ENCODE measurements around the gene F2RL1.
A peak's percentile ranks its signal among the peaks of the same experiment; 100 is the strongest.
"Not testable (repeated sequence)": the region's sequence is repeated elsewhere in the genome, so short reads cannot be mapped to it uniquely, and the experiment has no call there.

The F2RL1 gene

DNA sequence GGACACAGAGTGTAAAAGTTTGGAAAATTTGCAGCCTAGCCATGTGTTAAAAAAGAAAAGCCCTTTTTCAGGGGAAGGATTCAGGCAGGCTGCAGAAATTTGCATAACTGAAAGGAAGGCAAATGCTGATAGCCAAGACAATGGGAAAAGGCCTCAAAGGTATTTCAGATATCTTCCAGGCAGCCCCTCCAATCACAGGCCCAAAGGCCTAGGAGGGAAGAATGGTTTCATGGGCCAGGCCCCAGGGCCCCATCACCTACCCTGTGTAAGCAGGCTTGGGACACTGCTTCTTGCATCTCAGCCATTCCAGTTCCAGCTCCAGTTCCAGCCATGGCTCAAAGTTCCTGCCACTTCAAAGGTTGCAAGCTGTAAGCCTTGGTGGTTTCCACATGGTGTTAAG, 35.8 kb downstream of the F2RL1 start:
- H3K4me3 ChIP-seq: peak overlapping the region in 1 of 10 experiments; percentile 24; a peak in 1 of 20 replicates
- peaks cover 0 to 14% (median 0%) of the 10 kb centered on the region in 11 experiments; a peak in 2 of 22 replicates for H3K36me3 ChIP-seq
- no peak for TF ChIP-seq Cebpa-rat (IDR thresholded peaks at IDR 0.05)
- peak overlapping the region in 9 of 11 experiments; percentile 7 to 86 (median 79); a peak in 15 of 22 replicates for H3K27ac ChIP-seq
- H4K20me1 ChIP-seq: no peaks in the 10 kb centered on the region
- peak overlapping the region in 9 of 11 experiments; percentile 46 to 90 (median 81); a peak in 13 of 22 replicates for H3K4me2 ChIP-seq
- peaks cover 36 to 81% (median 66%) of the 10 kb centered on the region in 10 experiments for H3K4me1 ChIP-seq
- peaks cover 14 to 30% (median 22%) of the 10 kb centered on the region in 11 experiments; a peak in 21 of 22 replicates for H3K9me3 ChIP-seq (replicated peaks in 1 of 11)
- no peaks in the 10 kb centered on the region for H3K27me3 ChIP-seq
- H3K9ac ChIP-seq: no peak overlapping the region

DNA sequence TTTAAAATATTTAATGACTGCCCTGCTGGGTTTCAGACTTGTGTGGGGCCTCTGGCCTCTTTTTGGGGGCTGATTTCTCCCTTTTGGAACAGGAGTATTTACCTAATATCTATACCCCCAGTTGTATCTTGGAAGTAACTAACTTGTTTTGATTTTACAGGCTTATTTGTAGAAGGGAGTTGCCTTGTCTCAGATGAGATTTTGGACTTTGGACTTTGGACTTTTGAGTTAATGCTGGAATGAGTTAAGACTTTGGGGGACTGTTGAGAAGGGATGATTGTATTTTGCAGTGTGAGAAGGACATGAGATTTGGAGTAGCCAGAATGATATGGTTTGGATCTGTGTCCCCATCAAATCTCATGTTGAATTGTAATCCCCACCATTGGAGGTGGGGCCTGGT, 36.7 kb downstream of the F2RL1 start:
- H3K9ac ChIP-seq: peak overlapping the region in 6 of 11 experiments; percentile 28 to 65 (median 56); a peak in 10 of 22 replicates
- H3K36me3 ChIP-seq: peaks cover 0 to 14% (median 0%) of the 10 kb centered on the region in 11 experiments; a peak in 2 of 22 replicates
- H4K20me1 ChIP-seq, H3K27me3 ChIP-seq: not testable (repeated sequence)
- H3K27ac ChIP-seq: peak overlapping the region; percentile 45 to 86 (median 78); a peak in 21 of 22 replicates
- H3K4me1 ChIP-seq: peaks cover 36 to 74% (median 65%) of the 10 kb centered on the region in 10 experiments
- H3K4me2 ChIP-seq: peak overlapping the region; percentile 46 to 90 (median 79)
- peaks cover 14 to 30% (median 22%) of the 10 kb centered on the region in 11 experiments; a peak in 21 of 22 replicates for H3K9me3 ChIP-seq (replicated peaks in 1 of 11)
- H3K4me3 ChIP-seq: peak overlapping the region in 2 of 10 experiments; percentile 22 to 24; a peak in 1 of 20 replicates

DNA sequence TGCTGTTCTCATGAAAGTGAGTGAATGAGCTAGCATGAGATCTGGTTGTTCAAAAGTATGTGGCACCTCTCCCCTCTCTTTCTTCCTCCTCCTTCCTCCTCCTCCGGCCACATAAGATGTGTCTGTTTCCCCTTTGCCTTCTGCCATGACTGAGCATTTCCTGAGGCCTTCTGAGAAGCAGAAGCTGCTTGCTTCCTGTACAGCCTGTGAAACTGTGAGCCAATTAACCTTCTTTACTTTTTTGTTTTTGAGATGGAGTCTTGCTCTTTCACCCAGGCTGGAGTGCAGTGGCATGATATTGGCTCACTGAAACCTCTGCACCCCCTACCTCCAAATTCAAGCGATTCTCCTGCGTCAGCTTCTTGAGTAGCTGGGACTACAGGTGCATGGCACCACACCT, 37.1 kb downstream of the F2RL1 start:
- Histone ChIP-seq H4K20me1 (no peaks in the 10 kb centered on the region), H3K9ac (peak overlapping the region in 7 of 11 experiments; percentile 26 to 65 (median 56); a peak in 14 of 22 replicates), H3K36me3 (peaks cover 0 to 14% (median 0%) of the 10 kb centered on the region in 11 experiments; a peak in 2 of 22 replicates), H3K4me2 (peak overlapping the region; percentile 46 to 90 (median 79)), H3K4me3 (peak overlapping the region in 4 of 10 experiments; percentile 22 to 28 (median 24); a peak in 2 of 20 replicates), H3K27me3 (no peaks in the 10 kb centered on the region), H3K4me1 (peaks cover 36 to 69% (median 61%) of the 10 kb centered on the region in 10 experiments), H3K27ac (peak overlapping the region; percentile 45 to 86 (median 78); a peak in 21 of 22 replicates), H3K9me3 (replicated peaks in 1 of 11) (peaks cover 14 to 30% (median 22%) of the 10 kb centered on the region in 11 experiments; a peak in 21 of 22 replicates)
- TF ChIP-seq Cebpa-rat (IDR thresholded peaks at IDR 0.05): no peak

DNA sequence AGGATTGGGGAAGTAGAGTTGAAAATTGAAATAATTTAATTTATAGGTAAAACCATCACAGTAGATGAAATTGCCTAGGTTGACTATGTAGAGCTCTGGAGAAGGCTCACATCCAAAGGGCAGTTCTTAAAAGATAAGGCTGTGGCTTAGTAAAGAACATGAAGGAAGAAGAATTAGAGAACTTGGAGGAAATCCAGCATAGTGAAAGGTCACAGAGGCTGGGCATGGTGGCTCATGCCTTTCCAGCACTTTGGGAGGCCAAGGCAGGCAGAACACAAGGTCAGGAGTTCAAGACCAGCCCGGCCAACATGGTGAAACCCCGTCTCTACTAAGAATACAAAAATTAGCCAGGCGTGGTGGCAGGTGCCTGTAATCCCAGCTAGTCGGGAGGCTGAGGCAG, 38.0 kb downstream of the F2RL1 start:
- Histone ChIP-seq H3K4me2 (peak overlapping the region; percentile 46 to 90 (median 79); a peak in 20 of 22 replicates), H3K9ac (peak overlapping the region in 3 of 11 experiments; percentile 56 to 64 (median 57); a peak in 2 of 22 replicates), H3K27ac (peak overlapping the region in 10 of 11 experiments; percentile 63 to 86 (median 78); a peak in 19 of 22 replicates), H3K36me3 (peaks cover 0 to 14% (median 0%) of the 10 kb centered on the region in 11 experiments; a peak in 2 of 22 replicates), H3K9me3 (replicated peaks in 1 of 11) (peaks cover 14 to 30% (median 22%) of the 10 kb centered on the region in 11 experiments; a peak in 21 of 22 replicates), H3K4me1 (peaks cover 27 to 61% (median 52%) of the 10 kb centered on the region in 10 experiments)
- not testable (repeated sequence) for H3K4me3 ChIP-seq, H4K20me1 ChIP-seq, H3K27me3 ChIP-seq

DNA sequence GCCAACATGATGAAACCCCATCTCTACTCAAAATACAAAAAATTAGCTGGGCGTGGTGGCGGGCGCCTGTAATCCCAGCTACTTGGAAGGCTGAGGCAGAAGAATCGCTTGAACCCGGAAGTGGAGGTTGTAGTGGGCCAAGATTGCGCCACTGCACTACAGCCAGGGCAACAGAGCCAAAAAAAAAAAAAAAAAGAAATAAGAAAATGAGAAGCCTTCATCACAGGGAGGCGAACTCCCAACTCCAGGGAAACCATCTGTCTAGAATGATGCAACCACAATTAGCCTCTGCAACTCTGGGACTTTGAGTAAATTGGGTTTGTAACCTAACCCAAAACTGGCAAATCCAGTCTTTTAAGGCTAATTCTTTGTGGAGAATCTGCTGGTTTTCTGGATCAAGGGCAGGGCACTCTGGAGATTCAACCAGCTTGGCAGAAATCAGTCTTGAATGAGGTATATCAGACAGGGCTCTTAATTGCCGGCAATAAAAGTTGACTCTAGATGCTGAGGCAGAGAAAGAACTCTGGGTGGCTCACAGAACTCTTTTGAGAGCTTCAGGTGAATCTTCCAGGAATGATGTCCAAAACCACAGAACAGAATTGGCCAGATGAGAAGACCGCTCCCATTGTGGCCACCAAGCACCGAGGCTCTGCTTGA, 40.9 kb downstream of the F2RL1 start:
- no peaks in the 10 kb centered on the region for H4K20me1 ChIP-seq
- H3K4me1 ChIP-seq: peaks cover 19 to 32% (median 27%) of the 10 kb centered on the region in 10 experiments
- H3K27me3 ChIP-seq: no peaks in the 10 kb centered on the region
- H3K9me3 ChIP-seq (replicated peaks in 1 of 11): peaks cover 6 to 16% (median 7%) of the 10 kb centered on the region in 11 experiments; a peak in 19 of 22 replicates
- no peak for TF ChIP-seq Cebpa-rat (IDR thresholded peaks at IDR 0.05)
- H3K9ac ChIP-seq: no peak overlapping the region
- H3K36me3 ChIP-seq: peaks cover 0 to 6% (median 0%) of the 10 kb centered on the region in 11 experiments; a peak in 1 of 22 replicates
- no peak overlapping the region for H3K27ac ChIP-seq
- H3K4me3 ChIP-seq: no peak overlapping the region
- peak overlapping the region in 1 of 11 experiments; percentile 12; a peak in 1 of 22 replicates for H3K4me2 ChIP-seq

DNA sequence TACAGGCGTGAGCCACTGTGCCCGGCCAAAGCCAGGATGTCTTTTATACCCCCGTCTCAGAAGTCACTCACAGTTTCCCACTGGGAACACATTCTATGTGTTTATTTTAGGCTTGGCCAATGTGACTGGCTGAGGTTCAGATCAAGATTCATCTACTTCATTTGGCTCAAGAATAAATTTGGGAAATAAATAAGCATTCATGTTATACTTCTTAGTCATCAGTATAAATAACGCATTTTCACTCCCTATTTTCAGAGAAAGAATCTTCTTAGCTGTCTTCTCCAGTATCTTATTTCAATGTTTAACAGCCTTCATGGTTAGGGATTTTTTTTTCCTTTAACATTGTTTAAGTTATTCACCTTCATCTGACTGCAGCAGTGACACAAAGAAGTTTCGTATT, 42.8 kb downstream of the F2RL1 start:
- Histone ChIP-seq H3K4me2 (no peak overlapping the region), H3K36me3 (no peaks in the 10 kb centered on the region), H3K4me1 (peaks cover under 1 to 14% (median 8%) of the 10 kb centered on the region in 10 experiments; a peak in 19 of 20 replicates), H4K20me1 (no peaks in the 10 kb centered on the region), H3K27me3 (no peaks in the 10 kb centered on the region), H3K27ac (no peak overlapping the region), H3K9me3 (replicated peaks in 1 of 11) (0 out of 22 replicates have a peak, but pooled peaks cover 0 to 8% (median 0%) of the 10 kb centered on the region in 11 experiments), H3K9ac (no peak overlapping the region), H3K4me3 (no peak overlapping the region)
- no peak for TF ChIP-seq Cebpa-rat (IDR thresholded peaks at IDR 0.05)

DNA sequence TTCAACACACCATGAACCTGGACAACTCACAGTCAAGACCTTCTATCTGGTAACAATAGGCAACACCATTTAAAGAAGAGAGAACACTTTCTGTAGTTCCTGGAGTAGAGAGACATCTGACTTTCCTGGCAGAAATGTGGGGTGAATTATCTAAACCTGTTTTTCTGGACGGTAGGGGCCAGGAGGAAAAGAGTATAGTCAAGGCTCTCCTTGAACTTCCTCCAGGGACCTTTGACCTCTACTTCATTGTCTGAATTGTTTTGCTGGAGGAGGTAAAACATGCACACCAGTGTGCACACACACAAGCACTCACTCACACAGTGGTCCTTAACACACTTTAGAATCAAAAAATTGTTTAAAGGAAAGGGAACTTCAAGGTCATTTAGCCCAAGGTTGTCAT, 44.2 kb downstream of the F2RL1 start:
- TF ChIP-seq Cebpa-rat (IDR thresholded peaks at IDR 0.05): no peak
- Histone ChIP-seq H3K9me3 (replicated peaks in 1 of 11) (no peaks in the 10 kb centered on the region), H3K27me3 (no peaks in the 10 kb centered on the region), H3K9ac (no peak overlapping the region), H3K27ac (no peak overlapping the region), H3K36me3 (no peaks in the 10 kb centered on the region), H4K20me1 (no peaks in the 10 kb centered on the region), H3K4me1 (peaks cover 0 to 4% (median 0%) of the 10 kb centered on the region in 10 experiments; a peak in 2 of 20 replicates), H3K4me2 (no peak overlapping the region), H3K4me3 (no peak overlapping the region)

DNA sequence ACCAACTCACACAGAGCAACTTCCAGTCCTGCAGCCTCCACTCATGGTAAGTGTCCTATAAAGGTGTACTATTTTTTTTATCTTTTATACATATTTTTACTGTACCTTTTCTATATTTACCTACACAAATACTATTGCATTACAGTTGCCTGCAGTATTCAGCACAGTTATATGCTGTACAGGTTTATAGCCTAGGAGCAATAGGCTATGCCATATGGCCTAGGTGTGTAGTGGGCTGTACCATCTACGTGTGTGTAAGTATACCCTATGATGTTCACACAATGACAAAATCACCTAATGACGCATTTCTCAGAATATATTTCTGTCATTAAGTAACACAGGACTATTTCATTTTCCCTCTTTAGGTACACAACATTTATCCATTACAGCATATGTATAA, 47.7 kb downstream of the F2RL1 start:
- Histone ChIP-seq H3K27me3 (no peaks in the 10 kb centered on the region), H3K4me2 (no peak overlapping the region), H3K9me3 (replicated peaks in 1 of 11) (no peaks in the 10 kb centered on the region), H4K20me1 (no peaks in the 10 kb centered on the region), H3K36me3 (no peaks in the 10 kb centered on the region), H3K4me1 (no peaks in the 10 kb centered on the region; a peak in 1 of 20 replicates), H3K4me3 (no peak overlapping the region), H3K9ac (no peak overlapping the region), H3K27ac (no peak overlapping the region)
- no peak for TF ChIP-seq Cebpa-rat (IDR thresholded peaks at IDR 0.05)

DNA sequence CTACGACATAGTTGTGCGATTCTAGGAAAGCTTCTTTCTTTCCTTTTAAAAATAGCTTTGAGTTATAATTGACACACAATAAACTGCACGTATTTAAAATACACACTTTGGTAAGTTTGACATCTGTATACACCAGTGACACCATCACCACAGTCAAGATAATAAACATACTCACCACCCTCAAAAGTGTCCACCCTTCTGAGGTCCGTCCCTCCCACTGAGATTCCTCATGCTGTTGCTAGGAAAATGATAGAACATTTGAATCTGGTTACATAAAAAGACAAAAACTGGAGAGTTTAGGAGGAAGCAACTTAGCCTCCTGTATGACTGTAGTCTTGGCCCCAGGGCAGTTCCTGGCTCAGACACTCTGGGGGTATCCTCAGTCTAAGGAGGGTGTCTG, 48.2 kb downstream of the F2RL1 start:
- TF ChIP-seq Cebpa-rat (IDR thresholded peaks at IDR 0.05): no peak
- Histone ChIP-seq H3K4me2 (no peak overlapping the region), H4K20me1 (no peaks in the 10 kb centered on the region), H3K36me3 (no peaks in the 10 kb centered on the region), H3K9ac (no peak overlapping the region), H3K27ac (no peak overlapping the region), H3K27me3 (no peaks in the 10 kb centered on the region), H3K9me3 (replicated peaks in 1 of 11) (no peaks in the 10 kb centered on the region), H3K4me3 (no peak overlapping the region), H3K4me1 (no peaks in the 10 kb centered on the region; a peak in 1 of 20 replicates)

Measured in BLaER1 treated with 17β-estradiol and CSF1 and Interleukin-3, amounts not matched to agents 10 nM and 100 nM (cell line).